Thyroid gland (tissue), 4 donors: ENCODE data around the gene MYO1D.

Source experiments
- POLR2A ChIP-seq, 2 donors: fragments of 450-650 bp; IDR thresholded peaks; one replicate each; pipeline ENCODE4 v1.6.1; 2017; ENCODE audit warnings: antibody characterized with exemption in 2 of 2, mild to moderate bottlenecking in 2 of 2, moderate library complexity in 1 of 2
- TF ChIP-seq, protein P1 (sequence below), 6 experiments: fragments of 200-600 bp in 3 of 6; fragments of 450-650 bp in 3 of 6; sonication (generic) in 3 of 6; IDR thresholded peaks; one replicate each; pipeline ENCODE4 v1.5.1; 2016 to 2019; ENCODE audit warnings: antibody characterized with exemption in 6 of 6, mild to moderate bottlenecking in 2 of 6, inconsistent platforms in 1 of 6, moderate library complexity in 1 of 6

DNA sequence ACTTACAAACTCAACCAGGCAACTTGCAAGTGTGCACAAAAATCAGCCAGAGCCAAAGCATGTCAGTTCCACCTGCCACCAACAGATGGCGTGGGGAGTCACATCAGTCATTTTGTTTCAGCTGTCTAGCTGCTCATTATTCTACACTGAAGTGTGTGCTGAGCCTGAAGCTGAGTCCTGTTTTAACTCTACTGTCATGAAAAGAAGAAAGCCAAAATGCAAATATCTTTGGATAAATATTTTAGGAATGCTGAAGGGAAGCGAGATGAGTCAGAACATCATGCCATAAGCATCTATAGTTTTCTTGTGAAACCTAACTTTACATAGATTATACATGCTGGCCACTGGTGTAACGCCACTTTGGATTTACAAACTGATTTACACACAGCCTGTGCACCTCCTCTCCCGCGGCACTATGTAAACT is 217.5 kb downstream of the MYO1D start:
- TF ChIP-seq, protein P1, sequence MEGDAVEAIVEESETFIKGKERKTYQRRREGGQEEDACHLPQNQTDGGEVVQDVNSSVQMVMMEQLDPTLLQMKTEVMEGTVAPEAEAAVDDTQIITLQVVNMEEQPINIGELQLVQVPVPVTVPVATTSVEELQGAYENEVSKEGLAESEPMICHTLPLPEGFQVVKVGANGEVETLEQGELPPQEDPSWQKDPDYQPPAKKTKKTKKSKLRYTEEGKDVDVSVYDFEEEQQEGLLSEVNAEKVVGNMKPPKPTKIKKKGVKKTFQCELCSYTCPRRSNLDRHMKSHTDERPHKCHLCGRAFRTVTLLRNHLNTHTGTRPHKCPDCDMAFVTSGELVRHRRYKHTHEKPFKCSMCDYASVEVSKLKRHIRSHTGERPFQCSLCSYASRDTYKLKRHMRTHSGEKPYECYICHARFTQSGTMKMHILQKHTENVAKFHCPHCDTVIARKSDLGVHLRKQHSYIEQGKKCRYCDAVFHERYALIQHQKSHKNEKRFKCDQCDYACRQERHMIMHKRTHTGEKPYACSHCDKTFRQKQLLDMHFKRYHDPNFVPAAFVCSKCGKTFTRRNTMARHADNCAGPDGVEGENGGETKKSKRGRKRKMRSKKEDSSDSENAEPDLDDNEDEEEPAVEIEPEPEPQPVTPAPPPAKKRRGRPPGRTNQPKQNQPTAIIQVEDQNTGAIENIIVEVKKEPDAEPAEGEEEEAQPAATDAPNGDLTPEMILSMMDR (IDR thresholded peaks at IDR 0.05): peak; percentile 69 to 95 (median 81)
- TF ChIP-seq POLR2A (IDR thresholded peaks at IDR 0.05): no peak
